GM23338 (cell line): ENCODE data around the gene MITF. TPM values are rescaled to one million over a fixed set of nuclear protein-coding genes. Genes with fewer than 3 reads are reported as not detected.

ENCODE experiments used
- ATAC-seq: fragments of 200-7000 bp; cut with Tn5 transposase; 3 replicates; pipeline ENCODE4 v1.9.1; 2020
- DNase-seq: peaks from one replicate; pipeline ENCODE4 v3.0.0-alpha.2; 2015; ENCODE audit warnings: low spot score
- H2AFZ ChIP-seq: fragments of 200-600 bp; sonication (generic); 2 replicates; pipeline ENCODE4 v1.8.0; 2016; ENCODE audit warnings: antibody characterized with exemption, mild to moderate bottlenecking, moderate library complexity
- H3F3A ChIP-seq: fragments of 200-600 bp; sonication (generic); replicated peaks from 2 replicates; pipeline ENCODE4 v1.8.0; 2017; ENCODE audit warnings: antibody characterized with exemption, mixed run types, low read depth
- H3K27ac ChIP-seq: fragments of 200-600 bp; sonication (generic); 2 replicates; pipeline ENCODE4 v1.6.1; 2016; ENCODE audit warnings: low read depth
- H3K27me3 ChIP-seq: fragments of 200-600 bp; sonication (generic); 2 replicates; pipeline ENCODE4 v1.8.0; 2016; ENCODE audit warnings: mild to moderate bottlenecking, mixed run types, moderate library complexity; ENCODE audit not compliant: insufficient read depth
- H3K36me3 ChIP-seq: fragments of 200-600 bp; sonication (generic); 2 replicates; pipeline ENCODE4 v1.8.0; 2016; ENCODE audit warnings: mild to moderate bottlenecking; ENCODE audit not compliant: insufficient read depth
- H3K4me1 ChIP-seq: fragments of 200-600 bp; sonication (generic); 2 replicates; pipeline ENCODE4 v1.8.0; 2016; ENCODE audit warnings: mild to moderate bottlenecking, moderate library complexity; ENCODE audit not compliant: insufficient read depth
- H3K4me2 ChIP-seq: fragments of 200-600 bp; sonication (generic); 2 replicates; pipeline ENCODE4 v1.7.1; 2017; ENCODE audit warnings: mixed run types
- H3K4me3 ChIP-seq: fragments of 200-600 bp; sonication (generic); 2 replicates; pipeline ENCODE4 v1.6.1; 2016; ENCODE audit warnings: mixed run types
- H3K79me2 ChIP-seq: fragments of 200-600 bp; sonication (generic); replicated peaks from 2 replicates; pipeline ENCODE4 v1.8.0; 2017; ENCODE audit warnings: mild to moderate bottlenecking; ENCODE audit not compliant: insufficient read depth
- H3K9me2 ChIP-seq: fragments of 200-600 bp; sonication (generic); 2 replicates; pipeline ENCODE4 v1.8.0; 2017; ENCODE audit not compliant: insufficient read depth
- H4K20me1 ChIP-seq: fragments of 200-600 bp; sonication (generic); replicated peaks from 2 replicates; pipeline ENCODE4 v1.8.0; 2017; ENCODE audit warnings: mild to moderate bottlenecking; ENCODE audit not compliant: insufficient read depth
- H3K27ac Mint-ChIP-seq: 2 replicates; pipeline ENCODE4 v1.8.0; 2020; ENCODE audit warnings: inconsistent platforms, mild to moderate bottlenecking, moderate library complexity, mixed read lengths
- H3K27me3 Mint-ChIP-seq: 3 replicates; pipeline ENCODE4 v1.8.0; 2022; ENCODE audit warnings: low read depth, mild to moderate bottlenecking, moderate library complexity, mixed read lengths, inconsistent platforms; ENCODE audit not compliant: insufficient read depth, poor library complexity
- H3K36me3 Mint-ChIP-seq: 3 replicates; pipeline ENCODE4 v1.8.0; 2021; ENCODE audit warnings: low read depth, mild to moderate bottlenecking, inconsistent platforms, moderate library complexity, mixed read lengths
- H3K4me1 Mint-ChIP-seq: 3 replicates; pipeline ENCODE4 v1.8.0; 2020; ENCODE audit warnings: mild to moderate bottlenecking, inconsistent platforms, mixed read lengths
- H3K4me3 Mint-ChIP-seq: 3 replicates; pipeline ENCODE4 v1.8.0; 2021; ENCODE audit warnings: moderate library complexity, mild to moderate bottlenecking, inconsistent platforms, mixed read lengths
- H3K9me3 Mint-ChIP-seq: 3 replicates; pipeline ENCODE4 v1.8.0; 2020; ENCODE audit warnings: moderate library complexity, mild to moderate bottlenecking, inconsistent platforms, mixed read lengths
- CREB1 ChIP-seq: fragments of 250-450 bp; sonication (Bioruptor Pico); IDR thresholded peaks from 2 replicates; pipeline ENCODE4 v1.5.0; 2020; ENCODE audit warnings: low read depth, mild to moderate bottlenecking, moderate library complexity
- EZH2 ChIP-seq: fragments of 200-600 bp; sonication (generic); IDR thresholded peaks from one replicate; pipeline ENCODE4 v1.8.0; 2017; ENCODE audit warnings: antibody characterized with exemption, mild to moderate bottlenecking, low read depth; ENCODE audit not compliant: unreplicated experiment
- EZH2phosphoT487 ChIP-seq: fragments of 200-600 bp; sonication (generic); IDR thresholded peaks from one replicate; pipeline ENCODE4 v1.8.1; 2018; ENCODE audit warnings: antibody characterized with exemption; ENCODE audit not compliant: unreplicated experiment
- JUNB ChIP-seq: IDR thresholded peaks from one replicate; pipeline ENCODE4 v1.6.1; 2016; ENCODE audit warnings: antibody characterized with exemption; ENCODE audit not compliant: unreplicated experiment
- NANOG ChIP-seq: IDR thresholded peaks from 2 replicates; pipeline ENCODE4 v1.6.1; 2016; ENCODE audit warnings: antibody characterized with exemption, borderline replicate concordance
- POLR2AphosphoS5 ChIP-seq: IDR thresholded peaks from 2 replicates; pipeline ENCODE4 v1.6.1; 2016; ENCODE audit warnings: antibody characterized with exemption, low read depth
- REST ChIP-seq: IDR thresholded peaks from one replicate; pipeline ENCODE4 v1.6.1; 2018; ENCODE audit warnings: antibody characterized with exemption; ENCODE audit not compliant: unreplicated experiment
- STAT1 ChIP-seq: IDR thresholded peaks from one replicate; pipeline ENCODE4 v1.6.1; 2016; ENCODE audit warnings: antibody characterized with exemption; ENCODE audit not compliant: unreplicated experiment
- ZNF114 ChIP-seq: fragments of 250-450 bp; sonication (Bioruptor Pico); IDR thresholded peaks from 2 replicates; pipeline ENCODE4 v1.5.0; 2020; ENCODE audit warnings: mild to moderate bottlenecking, moderate library complexity
- ZNF331 ChIP-seq: fragments of 250-450 bp; sonication (Bioruptor Pico); IDR thresholded peaks from 2 replicates; pipeline ENCODE4 v1.5.0; 2020; ENCODE audit warnings: low read depth, mild to moderate bottlenecking, moderate library complexity
- polyA plus RNA-seq: library from polyadenylated mRNA; unstranded; fragments of >200 nt; fragmentation: Nextera tagmentation; extraction: Ambion mirVana; gene quantifications from 2 replicates; pipeline ENCODE4 v1.2.1, GENCODE V29; 2016
- total RNA-seq: library from RNA; depleted of rRNA; stranded (reverse); fragments of >200 nt; shearing (Covaris generic); gene quantifications from 2 replicates; pipeline ENCODE4 v1.2.3, GENCODE V29; 2014
- TF ChIP-seq, protein P1 (sequence below): fragments of 250-450 bp; sonication (Bioruptor Pico); IDR thresholded peaks from 2 replicates; pipeline ENCODE4 v1.5.0; 2020; ENCODE audit warnings: mild to moderate bottlenecking, moderate library complexity
- TF ChIP-seq, protein P2 (sequence below), 2 experiments: fragments of 200-600 bp in 1 of 2; sonication (generic) in 1 of 2; conservative IDR thresholded peaks; 2 replicates each; pipeline versions ENCODE4 v1.5.1 to v1.6.1; 2016 to 2017; ENCODE audit warnings: antibody characterized with exemption in 2 of 2, low read depth in 2 of 2, mild to moderate bottlenecking in 2 of 2, moderate library complexity in 1 of 2
- TF ChIP-seq, protein P3 (sequence below): IDR thresholded peaks from 2 replicates; pipeline ENCODE4 v1.6.1; 2016; ENCODE audit warnings: antibody characterized with exemption

The MITF gene
- total and polyA plus RNA-seq, 2 experiments from 2014 or later = 1.9 to 2.4 TPM

GRCh38 chr3:69750549-69750948 is 11.3 kb downstream of the MITF start:
- no peaks in the 10 kb centered on the region for H3K4me1 ChIP-seq
- Mint-ChIP-seq H3K4me3 (no peak overlapping the region), H3K9me3 (peaks cover 8% of the 10 kb centered on the region), H3K4me1 (no peaks in the 10 kb centered on the region), H3K27me3 (no peaks in the 10 kb centered on the region), H3K36me3 (0 out of 3 replicates have a peak, but pooled peaks cover 5% of the 10 kb centered on the region), H3K27ac (no peak overlapping the region)
- no peak for DNase-seq
- no peaks in the 10 kb centered on the region for H3K36me3 ChIP-seq
- no peaks in the 10 kb centered on the region for H3K79me2 ChIP-seq
- H3K4me3 ChIP-seq = no peak overlapping the region
- no peaks in the 10 kb centered on the region for H4K20me1 ChIP-seq
- TF ChIP-seq CREB1 (CRISPR knock-in tag) (no peak), ZNF114 (CRISPR knock-in tag) (no peak), EZH2 (no peak), EZH2phosphoT487 (no peak), NANOG (no peak), REST (no peak), ZNF331 (CRISPR knock-in tag) (no peak), JUNB (no peak), POLR2AphosphoS5 (no peak), STAT1 (no peak)
- TF ChIP-seq, protein P1, sequence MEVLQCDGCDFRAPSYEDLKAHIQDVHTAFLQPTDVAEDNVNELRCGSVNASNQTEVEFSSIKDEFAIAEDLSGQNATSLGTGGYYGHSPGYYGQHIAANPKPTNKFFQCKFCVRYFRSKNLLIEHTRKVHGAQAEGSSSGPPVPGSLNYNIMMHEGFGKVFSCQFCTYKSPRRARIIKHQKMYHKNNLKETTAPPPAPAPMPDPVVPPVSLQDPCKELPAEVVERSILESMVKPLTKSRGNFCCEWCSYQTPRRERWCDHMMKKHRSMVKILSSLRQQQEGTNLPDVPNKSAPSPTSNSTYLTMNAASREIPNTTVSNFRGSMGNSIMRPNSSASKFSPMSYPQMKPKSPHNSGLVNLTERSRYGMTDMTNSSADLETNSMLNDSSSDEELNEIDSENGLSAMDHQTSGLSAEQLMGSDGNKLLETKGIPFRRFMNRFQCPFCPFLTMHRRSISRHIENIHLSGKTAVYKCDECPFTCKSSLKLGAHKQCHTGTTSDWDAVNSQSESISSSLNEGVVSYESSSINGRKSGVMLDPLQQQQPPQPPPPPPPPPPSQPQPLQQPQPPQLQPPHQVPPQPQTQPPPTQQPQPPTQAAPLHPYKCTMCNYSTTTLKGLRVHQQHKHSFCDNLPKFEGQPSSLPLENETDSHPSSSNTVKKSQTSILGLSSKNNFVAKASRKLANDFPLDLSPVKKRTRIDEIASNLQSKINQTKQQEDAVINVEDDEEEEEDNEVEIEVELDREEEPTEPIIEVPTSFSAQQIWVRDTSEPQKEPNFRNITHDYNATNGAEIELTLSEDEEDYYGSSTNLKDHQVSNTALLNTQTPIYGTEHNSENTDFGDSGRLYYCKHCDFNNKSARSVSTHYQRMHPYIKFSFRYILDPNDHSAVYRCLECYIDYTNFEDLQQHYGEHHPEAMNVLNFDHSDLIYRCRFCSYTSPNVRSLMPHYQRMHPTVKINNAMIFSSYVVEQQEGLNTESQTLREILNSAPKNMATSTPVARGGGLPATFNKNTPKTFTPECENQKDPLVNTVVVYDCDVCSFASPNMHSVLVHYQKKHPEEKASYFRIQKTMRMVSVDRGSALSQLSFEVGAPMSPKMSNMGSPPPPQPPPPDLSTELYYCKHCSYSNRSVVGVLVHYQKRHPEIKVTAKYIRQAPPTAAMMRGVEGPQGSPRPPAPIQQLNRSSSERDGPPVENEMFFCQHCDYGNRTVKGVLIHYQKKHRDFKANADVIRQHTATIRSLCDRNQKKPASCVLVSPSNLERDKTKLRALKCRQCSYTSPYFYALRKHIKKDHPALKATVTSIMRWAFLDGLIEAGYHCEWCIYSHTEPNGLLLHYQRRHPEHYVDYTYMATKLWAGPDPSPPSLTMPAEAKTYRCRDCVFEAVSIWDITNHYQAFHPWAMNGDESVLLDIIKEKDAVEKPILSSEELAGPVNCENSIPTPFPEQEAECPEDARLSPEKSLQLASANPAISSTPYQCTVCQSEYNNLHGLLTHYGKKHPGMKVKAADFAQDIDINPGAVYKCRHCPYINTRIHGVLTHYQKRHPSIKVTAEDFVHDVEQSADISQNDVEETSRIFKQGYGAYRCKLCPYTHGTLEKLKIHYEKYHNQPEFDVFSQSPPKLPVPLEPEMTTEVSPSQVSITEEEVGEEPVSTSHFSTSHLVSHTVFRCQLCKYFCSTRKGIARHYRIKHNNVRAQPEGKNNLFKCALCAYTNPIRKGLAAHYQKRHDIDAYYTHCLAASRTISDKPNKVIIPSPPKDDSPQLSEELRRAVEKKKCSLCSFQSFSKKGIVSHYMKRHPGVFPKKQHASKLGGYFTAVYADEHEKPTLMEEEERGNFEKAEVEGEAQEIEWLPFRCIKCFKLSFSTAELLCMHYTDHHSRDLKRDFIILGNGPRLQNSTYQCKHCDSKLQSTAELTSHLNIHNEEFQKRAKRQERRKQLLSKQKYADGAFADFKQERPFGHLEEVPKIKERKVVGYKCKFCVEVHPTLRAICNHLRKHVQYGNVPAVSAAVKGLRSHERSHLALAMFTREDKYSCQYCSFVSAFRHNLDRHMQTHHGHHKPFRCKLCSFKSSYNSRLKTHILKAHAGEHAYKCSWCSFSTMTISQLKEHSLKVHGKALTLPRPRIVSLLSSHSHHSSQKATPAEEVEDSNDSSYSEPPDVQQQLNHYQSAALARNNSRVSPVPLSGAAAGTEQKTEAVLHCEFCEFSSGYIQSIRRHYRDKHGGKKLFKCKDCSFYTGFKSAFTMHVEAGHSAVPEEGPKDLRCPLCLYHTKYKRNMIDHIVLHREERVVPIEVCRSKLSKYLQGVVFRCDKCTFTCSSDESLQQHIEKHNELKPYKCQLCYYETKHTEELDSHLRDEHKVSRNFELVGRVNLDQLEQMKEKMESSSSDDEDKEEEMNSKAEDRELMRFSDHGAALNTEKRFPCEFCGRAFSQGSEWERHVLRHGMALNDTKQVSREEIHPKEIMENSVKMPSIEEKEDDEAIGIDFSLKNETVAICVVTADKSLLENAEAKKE (CRISPR knock-in tag) = no peak
- TF ChIP-seq, protein P2, sequence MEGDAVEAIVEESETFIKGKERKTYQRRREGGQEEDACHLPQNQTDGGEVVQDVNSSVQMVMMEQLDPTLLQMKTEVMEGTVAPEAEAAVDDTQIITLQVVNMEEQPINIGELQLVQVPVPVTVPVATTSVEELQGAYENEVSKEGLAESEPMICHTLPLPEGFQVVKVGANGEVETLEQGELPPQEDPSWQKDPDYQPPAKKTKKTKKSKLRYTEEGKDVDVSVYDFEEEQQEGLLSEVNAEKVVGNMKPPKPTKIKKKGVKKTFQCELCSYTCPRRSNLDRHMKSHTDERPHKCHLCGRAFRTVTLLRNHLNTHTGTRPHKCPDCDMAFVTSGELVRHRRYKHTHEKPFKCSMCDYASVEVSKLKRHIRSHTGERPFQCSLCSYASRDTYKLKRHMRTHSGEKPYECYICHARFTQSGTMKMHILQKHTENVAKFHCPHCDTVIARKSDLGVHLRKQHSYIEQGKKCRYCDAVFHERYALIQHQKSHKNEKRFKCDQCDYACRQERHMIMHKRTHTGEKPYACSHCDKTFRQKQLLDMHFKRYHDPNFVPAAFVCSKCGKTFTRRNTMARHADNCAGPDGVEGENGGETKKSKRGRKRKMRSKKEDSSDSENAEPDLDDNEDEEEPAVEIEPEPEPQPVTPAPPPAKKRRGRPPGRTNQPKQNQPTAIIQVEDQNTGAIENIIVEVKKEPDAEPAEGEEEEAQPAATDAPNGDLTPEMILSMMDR (conservative IDR thresholded peaks at IDR 0.05; ENCODE audit: low read depth in 2 of 2) = no peak
- TF ChIP-seq, protein P3, sequence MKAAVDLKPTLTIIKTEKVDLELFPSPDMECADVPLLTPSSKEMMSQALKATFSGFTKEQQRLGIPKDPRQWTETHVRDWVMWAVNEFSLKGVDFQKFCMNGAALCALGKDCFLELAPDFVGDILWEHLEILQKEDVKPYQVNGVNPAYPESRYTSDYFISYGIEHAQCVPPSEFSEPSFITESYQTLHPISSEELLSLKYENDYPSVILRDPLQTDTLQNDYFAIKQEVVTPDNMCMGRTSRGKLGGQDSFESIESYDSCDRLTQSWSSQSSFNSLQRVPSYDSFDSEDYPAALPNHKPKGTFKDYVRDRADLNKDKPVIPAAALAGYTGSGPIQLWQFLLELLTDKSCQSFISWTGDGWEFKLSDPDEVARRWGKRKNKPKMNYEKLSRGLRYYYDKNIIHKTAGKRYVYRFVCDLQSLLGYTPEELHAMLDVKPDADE = no peak
- H3K9me2 ChIP-seq = no peaks in the 10 kb centered on the region
- no peaks in the 10 kb centered on the region for H3F3A ChIP-seq
- no peak overlapping the region for H3K27ac ChIP-seq
- no peaks in the 10 kb centered on the region for H3K27me3 ChIP-seq
- ATAC-seq = no peak
- no peak overlapping the region for H3K4me2 ChIP-seq
- no peak overlapping the region for H2AFZ ChIP-seq
